GM23338 (cell line): ENCODE measurements around the gene XDH. TPM values are rescaled to one million over a fixed set of nuclear protein-coding genes. Genes with fewer than 3 reads are reported as not detected.

Experiments used
- ATAC-seq: fragments of 200-7000 bp; cut with Tn5 transposase; 3 replicates; pipeline ENCODE4 v1.9.1; 2020
- DNase-seq: peaks from one replicate; pipeline ENCODE4 v3.0.0-alpha.2; 2015; ENCODE audit warnings: low spot score
- H2AFZ ChIP-seq: fragments of 200-600 bp; sonication (generic); 2 replicates; pipeline ENCODE4 v1.8.0; 2016; ENCODE audit warnings: antibody characterized with exemption, mild to moderate bottlenecking, moderate library complexity
- H3F3A ChIP-seq: fragments of 200-600 bp; sonication (generic); replicated peaks from 2 replicates; pipeline ENCODE4 v1.8.0; 2017; ENCODE audit warnings: antibody characterized with exemption, mixed run types, low read depth
- H3K27ac ChIP-seq: fragments of 200-600 bp; sonication (generic); 2 replicates; pipeline ENCODE4 v1.6.1; 2016; ENCODE audit warnings: low read depth
- H3K27me3 ChIP-seq: fragments of 200-600 bp; sonication (generic); 2 replicates; pipeline ENCODE4 v1.8.0; 2016; ENCODE audit warnings: mild to moderate bottlenecking, mixed run types, moderate library complexity; ENCODE audit not compliant: insufficient read depth
- H3K36me3 ChIP-seq: fragments of 200-600 bp; sonication (generic); 2 replicates; pipeline ENCODE4 v1.8.0; 2016; ENCODE audit warnings: mild to moderate bottlenecking; ENCODE audit not compliant: insufficient read depth
- H3K4me1 ChIP-seq: fragments of 200-600 bp; sonication (generic); 2 replicates; pipeline ENCODE4 v1.8.0; 2016; ENCODE audit warnings: mild to moderate bottlenecking, moderate library complexity; ENCODE audit not compliant: insufficient read depth
- H3K4me2 ChIP-seq: fragments of 200-600 bp; sonication (generic); 2 replicates; pipeline ENCODE4 v1.7.1; 2017; ENCODE audit warnings: mixed run types
- H3K4me3 ChIP-seq: fragments of 200-600 bp; sonication (generic); 2 replicates; pipeline ENCODE4 v1.6.1; 2016; ENCODE audit warnings: mixed run types
- H3K79me2 ChIP-seq: fragments of 200-600 bp; sonication (generic); replicated peaks from 2 replicates; pipeline ENCODE4 v1.8.0; 2017; ENCODE audit warnings: mild to moderate bottlenecking; ENCODE audit not compliant: insufficient read depth
- H3K9me2 ChIP-seq: fragments of 200-600 bp; sonication (generic); 2 replicates; pipeline ENCODE4 v1.8.0; 2017; ENCODE audit not compliant: insufficient read depth
- H4K20me1 ChIP-seq: fragments of 200-600 bp; sonication (generic); replicated peaks from 2 replicates; pipeline ENCODE4 v1.8.0; 2017; ENCODE audit warnings: mild to moderate bottlenecking; ENCODE audit not compliant: insufficient read depth
- H3K27ac Mint-ChIP-seq: 2 replicates; pipeline ENCODE4 v1.8.0; 2020; ENCODE audit warnings: inconsistent platforms, mild to moderate bottlenecking, moderate library complexity, mixed read lengths
- H3K27me3 Mint-ChIP-seq: 3 replicates; pipeline ENCODE4 v1.8.0; 2022; ENCODE audit warnings: low read depth, mild to moderate bottlenecking, moderate library complexity, mixed read lengths, inconsistent platforms; ENCODE audit not compliant: insufficient read depth, poor library complexity
- H3K36me3 Mint-ChIP-seq: 3 replicates; pipeline ENCODE4 v1.8.0; 2021; ENCODE audit warnings: low read depth, mild to moderate bottlenecking, inconsistent platforms, moderate library complexity, mixed read lengths
- H3K4me1 Mint-ChIP-seq: 3 replicates; pipeline ENCODE4 v1.8.0; 2020; ENCODE audit warnings: mild to moderate bottlenecking, inconsistent platforms, mixed read lengths
- H3K4me3 Mint-ChIP-seq: 3 replicates; pipeline ENCODE4 v1.8.0; 2021; ENCODE audit warnings: moderate library complexity, mild to moderate bottlenecking, inconsistent platforms, mixed read lengths
- H3K9me3 Mint-ChIP-seq: 3 replicates; pipeline ENCODE4 v1.8.0; 2020; ENCODE audit warnings: moderate library complexity, mild to moderate bottlenecking, inconsistent platforms, mixed read lengths
- CREB1 ChIP-seq: fragments of 250-450 bp; sonication (Bioruptor Pico); IDR thresholded peaks from 2 replicates; pipeline ENCODE4 v1.5.0; 2020; ENCODE audit warnings: low read depth, mild to moderate bottlenecking, moderate library complexity
- CTCF ChIP-seq, 2 experiments: fragments of 200-600 bp in 1 of 2; sonication (generic) in 1 of 2; conservative IDR thresholded peaks; 2 replicates each; pipeline versions ENCODE4 v1.5.1 to v1.6.1; 2016 to 2017; ENCODE audit warnings: antibody characterized with exemption in 2 of 2, low read depth in 2 of 2, mild to moderate bottlenecking in 2 of 2, moderate library complexity in 1 of 2
- ETS1 ChIP-seq: IDR thresholded peaks from 2 replicates; pipeline ENCODE4 v1.6.1; 2016; ENCODE audit warnings: antibody characterized with exemption
- EZH2 ChIP-seq: fragments of 200-600 bp; sonication (generic); IDR thresholded peaks from one replicate; pipeline ENCODE4 v1.8.0; 2017; ENCODE audit warnings: antibody characterized with exemption, mild to moderate bottlenecking, low read depth; ENCODE audit not compliant: unreplicated experiment
- EZH2phosphoT487 ChIP-seq: fragments of 200-600 bp; sonication (generic); IDR thresholded peaks from one replicate; pipeline ENCODE4 v1.8.1; 2018; ENCODE audit warnings: antibody characterized with exemption; ENCODE audit not compliant: unreplicated experiment
- JUNB ChIP-seq: IDR thresholded peaks from one replicate; pipeline ENCODE4 v1.6.1; 2016; ENCODE audit warnings: antibody characterized with exemption; ENCODE audit not compliant: unreplicated experiment
- NANOG ChIP-seq: IDR thresholded peaks from 2 replicates; pipeline ENCODE4 v1.6.1; 2016; ENCODE audit warnings: antibody characterized with exemption, borderline replicate concordance
- POLR2AphosphoS5 ChIP-seq: IDR thresholded peaks from 2 replicates; pipeline ENCODE4 v1.6.1; 2016; ENCODE audit warnings: antibody characterized with exemption, low read depth
- REST ChIP-seq: IDR thresholded peaks from one replicate; pipeline ENCODE4 v1.6.1; 2018; ENCODE audit warnings: antibody characterized with exemption; ENCODE audit not compliant: unreplicated experiment
- STAT1 ChIP-seq: IDR thresholded peaks from one replicate; pipeline ENCODE4 v1.6.1; 2016; ENCODE audit warnings: antibody characterized with exemption; ENCODE audit not compliant: unreplicated experiment
- ZNF114 ChIP-seq: fragments of 250-450 bp; sonication (Bioruptor Pico); IDR thresholded peaks from 2 replicates; pipeline ENCODE4 v1.5.0; 2020; ENCODE audit warnings: mild to moderate bottlenecking, moderate library complexity
- ZNF331 ChIP-seq: fragments of 250-450 bp; sonication (Bioruptor Pico); IDR thresholded peaks from 2 replicates; pipeline ENCODE4 v1.5.0; 2020; ENCODE audit warnings: low read depth, mild to moderate bottlenecking, moderate library complexity
- ZNF462 ChIP-seq: fragments of 250-450 bp; sonication (Bioruptor Pico); IDR thresholded peaks from 2 replicates; pipeline ENCODE4 v1.5.0; 2020; ENCODE audit warnings: mild to moderate bottlenecking, moderate library complexity
- polyA plus RNA-seq: library from polyadenylated mRNA; unstranded; fragments of >200 nt; fragmentation: Nextera tagmentation; extraction: Ambion mirVana; gene quantifications from 2 replicates; pipeline ENCODE4 v1.2.1, GENCODE V29; 2016
- total RNA-seq: library from RNA; depleted of rRNA; stranded (reverse); fragments of >200 nt; shearing (Covaris generic); gene quantifications from 2 replicates; pipeline ENCODE4 v1.2.3, GENCODE V29; 2014

Gene XDH
- total and polyA plus RNA-seq, 2 experiments from 2014 or later = 0.55 to 0.87 TPM

GRCh38 chr2:31388736-31389135 is 25.8 kb downstream of the XDH start:
- TF ChIP-seq ZNF462 (CRISPR knock-in tag) = no peak
- no peak for TF ChIP-seq POLR2AphosphoS5
- no peak for TF ChIP-seq JUNB
- TF ChIP-seq EZH2phosphoT487 = no peak
- no peak for TF ChIP-seq EZH2
- no peak for TF ChIP-seq REST
- TF ChIP-seq NANOG = no peak
- TF ChIP-seq CREB1 (CRISPR knock-in tag) = no peak
- TF ChIP-seq ZNF114 = no peak
- no peak for TF ChIP-seq STAT1
- TF ChIP-seq CTCF (conservative IDR thresholded peaks at IDR 0.05; ENCODE audit: low read depth in 2 of 2) = no peak
- no peak for TF ChIP-seq ETS1
- no peak for TF ChIP-seq ZNF331 (CRISPR knock-in tag)
- Histone ChIP-seq H3K4me2 (no peak overlapping the region), H3K79me2 (no peaks in the 10 kb centered on the region), H3K4me1 (peaks cover 6% of the 10 kb centered on the region; the same call in 1 of the 2 replicates), H3K27me3 (no peaks in the 10 kb centered on the region), H3K9me2 (0 out of 2 replicates have a peak, but pooled peaks cover 4% of the 10 kb centered on the region), H4K20me1 (no peaks in the 10 kb centered on the region), H3K27ac (no peak overlapping the region), H3F3A (no peaks in the 10 kb centered on the region), H2AFZ (no peak overlapping the region), H3K36me3 (no peaks in the 10 kb centered on the region), H3K4me3 (no peak overlapping the region)
- DNase-seq = no peak
- no peaks in the 10 kb centered on the region for H3K27me3 Mint-ChIP-seq
- H3K36me3 Mint-ChIP-seq = no peaks in the 10 kb centered on the region
- no peaks in the 10 kb centered on the region; the same call in 2 of the 3 replicates for H3K9me3 Mint-ChIP-seq
- H3K4me3 Mint-ChIP-seq = no peak overlapping the region
- H3K4me1 Mint-ChIP-seq = peaks cover 12% of the 10 kb centered on the region
- no peak for ATAC-seq
- H3K27ac Mint-ChIP-seq = no peak overlapping the region
